ENCODE results near the gene EFCAB12. TPM values are rescaled to one million over a fixed set of nuclear protein-coding genes. Genes with fewer than 3 reads are reported as not detected.

Gene EFCAB12
- total RNA-seq, 1 experiment from 2014 or later: 2.2 TPM

GRCh38 chr3:129460155-129460554 is 31.7 kb upstream of the EFCAB12 start:
- TF ChIP-seq EZH2 (IDR thresholded peaks at IDR 0.05; ENCODE audit: low read depth) (no peak), CTCF (conservative IDR thresholded peaks at IDR 0.05) (no peak)
- H4K20me1 ChIP-seq (ENCODE audit: insufficient read depth): no peaks in the 10 kb centered on the region
- no peaks in the 10 kb centered on the region for H3K9me2 ChIP-seq (ENCODE audit: insufficient read depth)
- H3K27ac ChIP-seq: no peak overlapping the region
- peak overlapping the region; percentile 60; the same call in 1 of the 2 replicates for H3K4me2 ChIP-seq
- H3K9me3 ChIP-seq (ENCODE audit: insufficient read depth, low read depth): no peaks in the 10 kb centered on the region
- BruUV-seq (replicated peaks): no TSS peak
- intact Hi-C loops (cut with micrococcal nuclease; ENCODE audit: unreplicated experiment): no loop called here
- peaks cover 31% of the 10 kb centered on the region for H3F3A ChIP-seq (ENCODE audit: insufficient read depth, low read depth)
- H3K27me3 ChIP-seq (ENCODE audit: insufficient read depth, low read depth): no peaks in the 10 kb centered on the region
- ChIA-PET CTCF (no interaction called here), POLR2A (ENCODE audit: unreplicated experiment) (no interaction called here)
- H3K4me3 ChIP-seq: no peak overlapping the region
- H3K79me2 ChIP-seq (ENCODE audit: low read depth): no peaks in the 10 kb centered on the region
- H2AFZ ChIP-seq: no peak overlapping the region
- H3K4me1 ChIP-seq (replicated peaks; ENCODE audit: insufficient read depth): peaks cover 33% of the 10 kb centered on the region
- H3K36me3 ChIP-seq (ENCODE audit: low read depth): no peaks in the 10 kb centered on the region
- no peak for DNase-seq

GRCh38 chr3:129453732-129454131 is 25.3 kb upstream of the EFCAB12 start:
- H3F3A ChIP-seq (ENCODE audit: insufficient read depth, low read depth): 0 out of 2 replicates have a peak, but pooled peaks cover 7% of the 10 kb centered on the region
- H3K27ac ChIP-seq: no peak overlapping the region
- BruUV-seq (replicated peaks): no TSS peak
- intact Hi-C loops (cut with micrococcal nuclease; ENCODE audit: unreplicated experiment): no loop called here
- no peak overlapping the region for H3K4me3 ChIP-seq
- H3K4me2 ChIP-seq: no peak overlapping the region
- POLR2A ChIA-PET (ENCODE audit: unreplicated experiment): interaction anchor here (0.6 kb wide), 2 partner anchors 13 to 348 kb away, joined by 7 to 10 read pairs; no protein-coding TSS in a partner anchor
- H4K20me1 ChIP-seq (ENCODE audit: insufficient read depth): no peaks in the 10 kb centered on the region
- peaks cover 4% of the 10 kb centered on the region; the same call in 1 of the 2 replicates for H3K36me3 ChIP-seq (ENCODE audit: low read depth)
- no peak overlapping the region for H2AFZ ChIP-seq
- DNase-seq: no peak
- no peaks in the 10 kb centered on the region for H3K9me3 ChIP-seq (ENCODE audit: insufficient read depth, low read depth)
- no peaks in the 10 kb centered on the region for H3K79me2 ChIP-seq (ENCODE audit: low read depth)
- CTCF ChIA-PET: no interaction called here
- no peaks in the 10 kb centered on the region for H3K4me1 ChIP-seq (replicated peaks; ENCODE audit: insufficient read depth)
- H3K27me3 ChIP-seq (ENCODE audit: insufficient read depth, low read depth): no peaks in the 10 kb centered on the region
- TF ChIP-seq CTCF (conservative IDR thresholded peaks at IDR 0.05) (no peak), EZH2 (IDR thresholded peaks at IDR 0.05; ENCODE audit: low read depth) (no peak)
- no peaks in the 10 kb centered on the region; the same call in 1 of the 2 replicates for H3K9me2 ChIP-seq (ENCODE audit: insufficient read depth)

- Histone ChIP-seq H3K36me3 (ENCODE audit: low read depth) (peaks cover 4% of the 10 kb centered on the region; the same call in 1 of the 2 replicates), H3K27me3 (ENCODE audit: insufficient read depth, low read depth) (no peaks in the 10 kb centered on the region), H3K4me1 (replicated peaks; ENCODE audit: insufficient read depth) (no peaks in the 10 kb centered on the region), H3F3A (ENCODE audit: insufficient read depth, low read depth) (0 out of 2 replicates have a peak, but pooled peaks cover 7% of the 10 kb centered on the region), H4K20me1 (ENCODE audit: insufficient read depth) (no peaks in the 10 kb centered on the region), H3K4me2 (no peak overlapping the region), H2AFZ (no peak overlapping the region), H3K9me3 (ENCODE audit: insufficient read depth, low read depth) (no peaks in the 10 kb centered on the region), H3K4me3 (no peak overlapping the region), H3K9me2 (ENCODE audit: insufficient read depth) (no peaks in the 10 kb centered on the region; the same call in 1 of the 2 replicates), H3K27ac (no peak overlapping the region), H3K79me2 (ENCODE audit: low read depth) (no peaks in the 10 kb centered on the region)
- DNase-seq: no peak
- BruUV-seq (replicated peaks): no TSS peak
- intact Hi-C loops (cut with micrococcal nuclease; ENCODE audit: unreplicated experiment): no loop called here
- ChIA-PET POLR2A (ENCODE audit: unreplicated experiment) (interaction anchor here (0.5 to 0.7 kb wide), 3 partner anchors 10 to 329 kb away, joined by 4 to 9 read pairs (median 6); partner anchors contain the start of genes IFT122 and MBD4), CTCF (no interaction called here)
- TF ChIP-seq CTCF (conservative IDR thresholded peaks at IDR 0.05): no peak
- TF ChIP-seq EZH2 (IDR thresholded peaks at IDR 0.05; ENCODE audit: low read depth): no peak
Measured at GRCh38 chr3:129449279-129450115, 21.1 kb upstream of the EFCAB12 start.
